ENCODE results near the gene MON1A. TPM values are rescaled to one million over a fixed set of nuclear protein-coding genes. Genes with fewer than 3 reads are reported as not detected.

MON1A gene
- total RNA-seq, 1 donor from 2014 or later = 11.0 TPM

GRCh38 chr3:49868862-49869466 is 60.6 kb downstream of the MON1A start:
- TF ChIP-seq, protein P1, sequence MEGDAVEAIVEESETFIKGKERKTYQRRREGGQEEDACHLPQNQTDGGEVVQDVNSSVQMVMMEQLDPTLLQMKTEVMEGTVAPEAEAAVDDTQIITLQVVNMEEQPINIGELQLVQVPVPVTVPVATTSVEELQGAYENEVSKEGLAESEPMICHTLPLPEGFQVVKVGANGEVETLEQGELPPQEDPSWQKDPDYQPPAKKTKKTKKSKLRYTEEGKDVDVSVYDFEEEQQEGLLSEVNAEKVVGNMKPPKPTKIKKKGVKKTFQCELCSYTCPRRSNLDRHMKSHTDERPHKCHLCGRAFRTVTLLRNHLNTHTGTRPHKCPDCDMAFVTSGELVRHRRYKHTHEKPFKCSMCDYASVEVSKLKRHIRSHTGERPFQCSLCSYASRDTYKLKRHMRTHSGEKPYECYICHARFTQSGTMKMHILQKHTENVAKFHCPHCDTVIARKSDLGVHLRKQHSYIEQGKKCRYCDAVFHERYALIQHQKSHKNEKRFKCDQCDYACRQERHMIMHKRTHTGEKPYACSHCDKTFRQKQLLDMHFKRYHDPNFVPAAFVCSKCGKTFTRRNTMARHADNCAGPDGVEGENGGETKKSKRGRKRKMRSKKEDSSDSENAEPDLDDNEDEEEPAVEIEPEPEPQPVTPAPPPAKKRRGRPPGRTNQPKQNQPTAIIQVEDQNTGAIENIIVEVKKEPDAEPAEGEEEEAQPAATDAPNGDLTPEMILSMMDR (IDR thresholded peaks at IDR 0.05) = no peak
- Mint-ChIP-seq H3K9me3 (ENCODE audit: low read depth) (no peaks in the 10 kb centered on the region), H3K27ac (ENCODE audit: unreplicated experiment) (no peak overlapping the region), H3K4me1 (ENCODE audit: low read depth) (no peaks in the 10 kb centered on the region), H3K4me3 (ENCODE audit: unreplicated experiment) (peak overlapping the region; percentile 42), H3K36me3 (ENCODE audit: low read depth) (no peaks in the 10 kb centered on the region), H3K27me3 (ENCODE audit: low read depth) (peaks cover 29% of the 10 kb centered on the region)
- DNase-seq (ENCODE audit: low spot score) = no peak

DNA sequence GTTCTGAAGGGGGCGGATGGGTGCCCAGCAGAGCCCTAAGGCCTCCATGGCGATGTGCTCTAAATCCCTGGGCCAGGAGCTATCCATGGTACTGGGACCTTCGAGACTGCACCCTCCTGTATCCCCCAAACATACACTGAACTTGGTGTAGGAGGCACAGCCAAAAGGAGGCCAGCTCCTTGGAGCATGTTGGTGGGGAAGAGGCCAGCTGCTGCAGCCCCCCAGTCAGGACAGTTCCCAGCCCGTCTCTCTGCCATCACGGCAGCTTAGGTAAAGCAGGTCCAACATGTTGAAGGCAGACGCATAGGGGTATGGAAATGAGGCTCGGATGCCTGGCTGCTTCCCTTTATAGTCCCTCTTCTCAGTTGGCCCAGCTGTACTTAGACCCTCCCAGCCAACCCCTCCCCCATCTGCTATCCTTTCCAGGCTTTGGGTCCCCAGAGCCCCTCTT is 61.7 kb downstream of the MON1A start:
- H3K4me3 Mint-ChIP-seq (ENCODE audit: unreplicated experiment) = peak overlapping the region; percentile 6
- no peaks in the 10 kb centered on the region for H3K36me3 Mint-ChIP-seq (ENCODE audit: low read depth)
- TF ChIP-seq, protein P1 (IDR thresholded peaks at IDR 0.05) = no peak
- no peaks in the 10 kb centered on the region for H3K4me1 Mint-ChIP-seq (ENCODE audit: low read depth)
- no peak for DNase-seq (ENCODE audit: low spot score)
- peaks cover 35% of the 10 kb centered on the region for H3K27me3 Mint-ChIP-seq (ENCODE audit: low read depth)
- H3K27ac Mint-ChIP-seq (ENCODE audit: unreplicated experiment) = no peak overlapping the region
- H3K9me3 Mint-ChIP-seq (ENCODE audit: low read depth) = no peaks in the 10 kb centered on the region

- Mint-ChIP-seq H3K36me3 (ENCODE audit: low read depth) (no peaks in the 10 kb centered on the region), H3K27me3 (ENCODE audit: low read depth) (peaks cover 35% of the 10 kb centered on the region), H3K9me3 (ENCODE audit: low read depth) (no peaks in the 10 kb centered on the region), H3K4me3 (ENCODE audit: unreplicated experiment) (no peak overlapping the region), H3K27ac (ENCODE audit: unreplicated experiment) (no peak overlapping the region), H3K4me1 (ENCODE audit: low read depth) (no peaks in the 10 kb centered on the region)
- TF ChIP-seq, protein P1 (IDR thresholded peaks at IDR 0.05) = no peak
- DNase-seq (ENCODE audit: low spot score) = no peak
Observed at GRCh38 chr3:49867400-49867799, 62.2 kb downstream of the MON1A start.

DNA sequence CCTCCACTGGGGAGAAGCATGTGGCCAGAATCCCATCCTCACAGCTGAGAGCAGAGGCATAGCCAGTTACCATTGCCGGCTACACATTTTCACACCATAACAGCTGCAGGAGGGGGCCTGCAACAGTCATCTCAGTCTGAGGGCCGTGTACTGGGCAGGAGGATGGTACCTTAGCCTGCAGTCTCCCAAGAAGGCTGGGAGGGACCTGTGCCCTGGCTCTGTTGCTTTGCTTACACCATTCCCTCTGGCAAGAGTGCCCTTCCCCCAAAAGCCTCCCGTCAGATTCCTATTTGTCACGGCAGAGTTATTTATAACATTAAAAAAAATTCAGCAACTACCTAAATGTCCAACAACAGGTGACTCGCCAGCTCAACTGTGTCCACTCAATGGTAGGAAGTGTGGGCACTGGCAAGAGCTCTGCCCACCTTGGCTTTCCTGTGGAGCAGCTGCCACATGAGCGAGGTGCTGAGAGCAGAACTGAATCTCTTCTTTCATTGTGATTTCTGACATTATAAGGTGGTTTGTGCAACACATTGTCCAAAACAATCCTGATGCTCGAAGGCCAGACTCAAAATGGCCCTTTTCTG is 64.3 kb downstream of the MON1A start:
- Mint-ChIP-seq H3K4me1 (ENCODE audit: low read depth) (no peaks in the 10 kb centered on the region), H3K27ac (ENCODE audit: unreplicated experiment) (no peak overlapping the region), H3K4me3 (ENCODE audit: unreplicated experiment) (no peak overlapping the region), H3K9me3 (ENCODE audit: low read depth) (no peaks in the 10 kb centered on the region), H3K36me3 (ENCODE audit: low read depth) (no peaks in the 10 kb centered on the region), H3K27me3 (ENCODE audit: low read depth) (peaks cover 34% of the 10 kb centered on the region)
- TF ChIP-seq, protein P1 (IDR thresholded peaks at IDR 0.05) = no peak
- DNase-seq (ENCODE audit: low spot score) = no peak

- TF ChIP-seq, protein P1 (IDR thresholded peaks at IDR 0.05) = no peak
- Mint-ChIP-seq H3K27me3 (ENCODE audit: low read depth) (peaks cover 34% of the 10 kb centered on the region), H3K4me1 (ENCODE audit: low read depth) (no peaks in the 10 kb centered on the region), H3K36me3 (ENCODE audit: low read depth) (no peaks in the 10 kb centered on the region), H3K27ac (ENCODE audit: unreplicated experiment) (no peak overlapping the region), H3K4me3 (ENCODE audit: unreplicated experiment) (no peak overlapping the region), H3K9me3 (ENCODE audit: low read depth) (no peaks in the 10 kb centered on the region)
- DNase-seq (ENCODE audit: low spot score) = no peak
Observed at GRCh38 chr3:49864505-49864904, 65.1 kb downstream of the MON1A start.

Measured in chondrocyte (in vitro differentiated cells).